ENCODE measurements around the gene F7. TPM values are rescaled to one million over a fixed set of nuclear protein-coding genes. Genes with fewer than 3 reads are reported as not detected.

The F7 gene
- total RNA-seq, 1 experiment from 2014 or later: not detected

GRCh38 chr13:113137691-113138298 is 32.2 kb downstream of the F7 start:
- POLR2A ChIA-PET: no interaction called here
- H3K9me3 ChIP-seq (ENCODE audit: control insufficient read depth, insufficient read depth, low read depth, low read length): no peaks in the 10 kb centered on the region
- H3K4me1 ChIP-seq (ENCODE audit: control insufficient read depth, insufficient read depth, low read length): no peaks in the 10 kb centered on the region
- H3K27me3 ChIP-seq (ENCODE audit: control insufficient read depth, insufficient read depth, low read length): no peaks in the 10 kb centered on the region
- no peaks in the 10 kb centered on the region for H3K36me3 ChIP-seq (ENCODE audit: control insufficient read depth, insufficient read depth, low read length)
- no peak overlapping the region for H3K4me3 ChIP-seq (ENCODE audit: low read depth in 2 of 2, low read length in 2 of 2)
- in situ Hi-C loops (cut with HindIII; ENCODE audit: low pct_unique_long_range_greater_than_20kb, low sequenced_read_pairs): no loop called here
- CTCF ChIA-PET: no interaction called here
- intact Hi-C loops (cut with micrococcal nuclease; ENCODE audit: unreplicated experiment): no loop called here
- no peak overlapping the region for H3K27ac ChIP-seq (ENCODE audit: low read length)
- no peak for ATAC-seq
- TF ChIP-seq TCF7L2 (IDR thresholded peaks at IDR 0.05; ENCODE audit: low read depth, low read length) (no peak), REST (IDR thresholded peaks at IDR 0.05; ENCODE audit: insufficient read depth in 1 of 2, low read depth in 2 of 2, low read length in 1 of 2) (no peak), CTCF (IDR thresholded peaks at IDR 0.05) (no peak), POLR2AphosphoS5 (IDR thresholded peaks at IDR 0.05; ENCODE audit: low read depth, low read length) (no peak), SIN3A (IDR thresholded peaks at IDR 0.05; ENCODE audit: borderline replicate concordance, insufficient read depth, low read depth, low read length) (no peak)
- no TSS peak for BruUV-seq (replicated peaks)
- DNase-seq (ENCODE audit: low read depth, low spot score): no peak

- in situ Hi-C loops (cut with HindIII; ENCODE audit: low pct_unique_long_range_greater_than_20kb, low sequenced_read_pairs) (no loop called here), intact Hi-C loops (cut with micrococcal nuclease; ENCODE audit: unreplicated experiment) (no loop called here)
- TF ChIP-seq CTCF (IDR thresholded peaks at IDR 0.05) (no peak), POLR2AphosphoS5 (IDR thresholded peaks at IDR 0.05; ENCODE audit: low read depth, low read length) (no peak)
- ChIA-PET CTCF (no interaction called here), POLR2A (no interaction called here)
- no TSS peak for BruUV-seq (replicated peaks)
- no peaks in the 10 kb centered on the region for H3K9me3 ChIP-seq (ENCODE audit: control insufficient read depth, insufficient read depth, low read depth, low read length)
- H3K4me1 ChIP-seq (ENCODE audit: control insufficient read depth, insufficient read depth, low read length): no peaks in the 10 kb centered on the region
- no peak overlapping the region for H3K27ac ChIP-seq (ENCODE audit: low read length)
- ATAC-seq (no peak), DNase-seq (ENCODE audit: low read depth, low spot score) (no peak)
- H3K4me3 ChIP-seq (ENCODE audit: low read depth in 2 of 2, low read length in 2 of 2): no peak overlapping the region
- H3K36me3 ChIP-seq (ENCODE audit: control insufficient read depth, insufficient read depth, low read length): no peaks in the 10 kb centered on the region
- no peaks in the 10 kb centered on the region for H3K27me3 ChIP-seq (ENCODE audit: control insufficient read depth, insufficient read depth, low read length)
Measured at GRCh38 chr13:113138792-113139551, 33.4 kb downstream of the F7 start.

Data from Panc1 (cell line).